K562 (cell line): Measurements from ENCODE around the gene PDZD8. TPM values are rescaled to one million over a fixed set of nuclear protein-coding genes. Genes with fewer than 3 reads are reported as not detected.

ENCODE experiments used
- ATAC-seq: fragments of 200-7000 bp; cut with Tn5 transposase; 3 replicates; pipeline ENCODE4 v1.9.1; 2020; ENCODE audit warnings: moderate library complexity
- BruUV-seq: library from RNA; stranded (reverse); fragments of 400-500 nt; replicated peaks from 2 replicates; lab custom pipeline; 2021; lab: Mats Ljungman, UMichigan
- CTCF ChIA-PET: fragments of 300-600 bp; formaldehyde crosslinking; extraction: SDS; loops from one replicate; lab custom pipeline; 2021; ENCODE audit warnings: low intra/inter-chr PET ratio; lab: Yijun Ruan, JAX
- POLR2A ChIA-PET: fragments of 300-600, 350-650 bp; sonication (Branson Sonifier 250); formaldehyde crosslinking; extraction: SDS; loops from one replicate; lab custom pipeline; 2021; ENCODE audit warnings: antibody characterized with exemption, inconsistent platforms; lab: Yijun Ruan, JAX
- DNase-seq, 4 experiments: peaks; one replicate each; pipeline versions ENCODE4 v3.0.0 to v3.0.0-alpha.2; 2011 to 2018; ENCODE audit warnings: low spot score in 3 of 4, mixed read lengths in 3 of 4; ENCODE audit errors: extremely low read depth in 1 of 4
- FAIRE-seq: peaks from 2 replicates; lab custom pipeline; 2011; peaks lifted over from hg19 to GRCh38; lab: Jason Lieb, UNC
- H2AFZ ChIP-seq: 2 replicates; pipeline ENCODE4 v1.6.0; 2011; ENCODE audit warnings: low read depth, low read length, control low read depth, inconsistent platforms
- H3K27ac ChIP-seq: fragments of 200-600 bp; 3 replicates; pipeline ENCODE4 v1.8.0; 2011; ENCODE audit warnings: low read depth, mild to moderate bottlenecking, control low read depth, inconsistent platforms, low read length, moderate library complexity, mixed read lengths; ENCODE audit errors: extremely low read depth
- H3K27me3 ChIP-seq, 2 experiments: fragments of 300-600 bp in 1 of 2; 2 replicates in 1 of 2; 3 replicates in 1 of 2; pipeline versions ENCODE4 v1.6.0 to v1.8.0; 2011; ENCODE audit warnings: inconsistent platforms in 2 of 2, low read length in 2 of 2, mild to moderate bottlenecking in 1 of 2, mixed read lengths in 1 of 2, moderate library complexity in 1 of 2; ENCODE audit not compliant: control insufficient read depth in 2 of 2, insufficient read depth in 2 of 2
- H3K36me3 ChIP-seq: fragments of 300-600 bp; 3 replicates; pipeline ENCODE4 v1.8.0; 2011; ENCODE audit warnings: mild to moderate bottlenecking, low read length, inconsistent platforms; ENCODE audit not compliant: control insufficient read depth, insufficient read depth
- H3K4me1 ChIP-seq, 2 experiments: fragments of 200-600 bp in 1 of 2; replicated peaks in 1 of 2; 2 replicates in 1 of 2; 3 replicates in 1 of 2; pipeline versions ENCODE4 v1.5.1 to v1.8.0; 2011; ENCODE audit warnings: inconsistent platforms in 2 of 2, low read length in 2 of 2, mild to moderate bottlenecking in 1 of 2, mixed read lengths in 1 of 2, moderate library complexity in 1 of 2; ENCODE audit not compliant: control insufficient read depth in 2 of 2, insufficient read depth in 2 of 2
- H3K4me2 ChIP-seq: 2 replicates; pipeline ENCODE4 v1.6.1; 2011; ENCODE audit warnings: low read length, control low read depth, inconsistent platforms, mixed read lengths; ENCODE audit not compliant: insufficient read depth
- H3K4me3 ChIP-seq: fragments of 200-600 bp; sonication (generic), shearing (Covaris generic); 2 replicates; pipeline ENCODE4 v1.5.1; 2016; ENCODE audit warnings: control low read depth, inconsistent platforms
- H3K79me2 ChIP-seq: fragments of 200-600 bp; 3 replicates; pipeline ENCODE4 v1.8.0; 2011; ENCODE audit warnings: low read length, inconsistent platforms; ENCODE audit not compliant: control insufficient read depth, insufficient read depth
- H3K9ac ChIP-seq, 2 experiments: 2 replicates each; pipeline versions ENCODE4 v1.6.0 to v1.6.1; 2011; ENCODE audit warnings: low read depth in 2 of 2, low read length in 2 of 2, control low read depth in 1 of 2, inconsistent platforms in 1 of 2, mild to moderate bottlenecking in 1 of 2, mixed read lengths in 1 of 2; ENCODE audit not compliant: insufficient read depth in 1 of 2
- H3K9me1 ChIP-seq: one replicate; pipeline ENCODE4 v1.6.0; 2011; ENCODE audit warnings: inconsistent platforms, mild to moderate bottlenecking, low read length, moderate library complexity; ENCODE audit not compliant: control insufficient read depth, insufficient read depth
- H3K9me3 ChIP-seq: replicated peaks from 2 replicates; pipeline ENCODE4 v1.5.1; 2011; ENCODE audit warnings: low read depth, low read length, inconsistent platforms; ENCODE audit not compliant: control insufficient read depth, insufficient read depth
- H4K20me1 ChIP-seq: replicated peaks from 2 replicates; pipeline ENCODE4 v1.6.1; 2011; ENCODE audit warnings: low read length, inconsistent platforms, mixed read lengths; ENCODE audit not compliant: control insufficient read depth, insufficient read depth
- ELF2 ChIP-seq: fragments of 250-450 bp; sonication (Bioruptor Pico); IDR thresholded peaks from 2 replicates; pipeline ENCODE4 v1.5.0; 2021; ENCODE audit warnings: mild to moderate bottlenecking
- ILF3 ChIP-seq: fragments of 450-650 bp; IDR thresholded peaks from 2 replicates; pipeline ENCODE4 v1.6.1; 2018; ENCODE audit warnings: antibody characterized with exemption, mild to moderate bottlenecking, moderate library complexity, borderline replicate concordance
- KLF10 ChIP-seq: fragments of 250-450 bp; sonication (Bioruptor Pico); IDR thresholded peaks from 2 replicates; pipeline ENCODE4 v1.6.1; 2021; ENCODE audit warnings: matching md5 sums
- L3MBTL2 ChIP-seq: fragments of 450-650 bp; IDR thresholded peaks from 2 replicates; pipeline ENCODE4 v1.6.1; 2016; ENCODE audit warnings: mild to moderate bottlenecking, moderate library complexity
- LEF1 ChIP-seq: fragments of 450-650 bp; IDR thresholded peaks from 2 replicates; pipeline ENCODE4 v1.6.1; 2016; ENCODE audit warnings: mild to moderate bottlenecking
- MAFG ChIP-seq: fragments of 450-650 bp; conservative IDR thresholded peaks from 2 replicates; pipeline ENCODE4 v1.6.1; 2016; ENCODE audit warnings: missing genetic modification characterization, missing compliant biosample characterization
- MTA3 ChIP-seq: fragments of 450-650 bp; formaldehyde crosslinking; IDR thresholded peaks from 2 replicates; pipeline ENCODE4 v1.6.1; 2017; ENCODE audit warnings: mild to moderate bottlenecking, borderline replicate concordance
- NEUROD1 ChIP-seq: fragments of 150-350 bp; IDR thresholded peaks from 2 replicates; pipeline ENCODE4 v1.6.1; 2014; ENCODE audit warnings: borderline replicate concordance, low read length, low read depth; ENCODE audit not compliant: partially characterized antibody
- NUFIP1 ChIP-seq: fragments of 450-650 bp; IDR thresholded peaks from 2 replicates; pipeline ENCODE4 v1.6.1; 2018; ENCODE audit not compliant: partially characterized antibody
- SMARCA5 ChIP-seq: fragments of 450-650 bp; IDR thresholded peaks from 2 replicates; pipeline ENCODE4 v1.6.1; 2016
- ZNF133 ChIP-seq: fragments of 250-450 bp; sonication (Bioruptor Pico); IDR thresholded peaks from 2 replicates; pipeline ENCODE4 v1.4.0; 2020; ENCODE audit warnings: mild to moderate bottlenecking
- ZNF274 ChIP-seq: IDR thresholded peaks from 2 replicates; pipeline ENCODE4 v1.6.1; 2011; ENCODE audit warnings: low read depth, mild to moderate bottlenecking, low read length, moderate library complexity, borderline replicate concordance
- WGBS: fragments of 100-300 bp; shearing (Covaris generic); methylation state at CpG from one replicate; pipeline ENCODE4 v1.1.6; 2016; ENCODE audit warnings: low coverage, mixed read lengths; ENCODE audit not compliant: insufficient coverage; ENCODE audit errors: missing lambda C conversion rate; 5-methylcytosine and 5-hydroxymethylcytosine counted together
- in situ Hi-C: fragments of 300-500 bp; cut with MboI; formaldehyde crosslinking; loops from 4 replicates; pipeline ENCODE4 v1.15.0; 2018; ENCODE audit warnings: inconsistent platforms, mixed read lengths
- intact Hi-C: fragments of 100-400 bp; cut with micrococcal nuclease; formaldehyde crosslinking; loops from 2 replicates; pipeline ENCODE4 v1.14.2; 2022
- polyA plus RNA-seq, 8 experiments: library from polyadenylated mRNA; depleted of rRNA in 4 of 8; stranded (reverse) in 5 of 8; unstranded in 3 of 8; fragments of >200 nt; fragmentation: Nextera tagmentation in 2 of 8; fragmentation: Illumina TruSeq in 1 of 8; extraction: Ambion mirVana in 2 of 8; extraction: Trizol in 1 of 8; gene quantifications; 2 replicates each; pipeline versions ENCODE4 v1.2.1 to v1.2.3, GENCODE V29; 2011 to 2014; ENCODE audit warnings: inconsistent platforms in 1 of 8, missing spikeins in 1 of 8
- total RNA-seq, 7 experiments: library from RNA; depleted of rRNA in 6 of 7; stranded (reverse); fragments of >200 nt in 6 of 7; fragmentation: Illumina TruSeq in 2 of 7; extraction: Trizol in 2 of 7; gene quantifications; 2 replicates each; pipeline versions ENCODE4 v1.2.1 to v1.2.3, GENCODE V29; 2011 to 2021; ENCODE audit warnings: low replicate concordance in 1 of 7

Gene PDZD8
- total and polyA plus RNA-seq, 9 of the 15 experiments (the other 6 are each of a cell fraction or from before 2014, with no cell fraction given): 5.5 to 53.4 (median 36.8) TPM

DNA sequence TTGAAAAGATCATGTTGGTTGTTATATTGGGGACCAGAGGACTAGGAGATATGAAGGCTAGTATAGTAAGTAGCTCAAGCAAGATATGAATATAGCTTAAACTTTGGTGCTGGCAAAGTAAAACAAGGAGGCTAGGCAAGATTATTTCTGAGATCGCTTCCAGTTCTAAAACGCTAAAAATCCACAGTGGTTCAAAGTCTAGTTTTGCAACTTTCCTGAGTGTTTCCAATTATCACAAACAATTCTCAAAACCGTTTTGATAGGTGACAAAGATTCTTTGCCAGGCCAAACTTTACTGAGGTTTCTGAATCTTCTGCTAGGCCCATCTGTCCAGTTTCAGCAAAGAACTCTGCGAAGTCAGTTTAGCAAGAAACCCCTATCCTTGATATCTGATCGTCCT, 35.3 kb downstream of the PDZD8 start:
- no peaks in the 10 kb centered on the region for H3K27me3 ChIP-seq
- H3K9me1 ChIP-seq: peaks cover 2% of the 10 kb centered on the region
- DNase-seq: no peak
- no TSS peak for BruUV-seq
- no peak overlapping the region for H3K27ac ChIP-seq
- ChIA-PET POLR2A (no interaction called here), CTCF (no interaction called here)
- H2AFZ ChIP-seq: no peak overlapping the region
- peaks cover 97% of the 10 kb centered on the region for H3K79me2 ChIP-seq
- no peak overlapping the region for H3K9ac ChIP-seq
- H3K36me3 ChIP-seq: peaks cover 49% of the 10 kb centered on the region; the same call in 2 of the 3 replicates
- H3K4me3 ChIP-seq: no peak overlapping the region
- no peak overlapping the region for H3K4me2 ChIP-seq
- TF ChIP-seq ELF2 (CRISPR knock-in tag): no peak
- no peak for TF ChIP-seq MAFG (tag)
- no peak for TF ChIP-seq LEF1
- no peak for TF ChIP-seq SMARCA5
- TF ChIP-seq ZNF274: no peak
- no peak for TF ChIP-seq MTA3
- TF ChIP-seq NEUROD1: no peak
- no peak for TF ChIP-seq NUFIP1
- TF ChIP-seq L3MBTL2: no peak
- TF ChIP-seq ZNF133: no peak
- TF ChIP-seq ILF3: no peak
- TF ChIP-seq KLF10 (CRISPR knock-in tag): no peak
- 81% methylated on average over 5 of the region's 5 CpGs for WGBS
- intact Hi-C loops (no loop called here), in situ Hi-C loops (no loop called here)
- peaks cover 4% of the 10 kb centered on the region; the same call in 1 of the 2 replicates for H4K20me1 ChIP-seq
- no peak for ATAC-seq
- no peaks in the 10 kb centered on the region for H3K9me3 ChIP-seq
- peaks cover 4 to 5% of the 10 kb centered on the region in 2 experiments; a peak in 4 of 5 replicates for H3K4me1 ChIP-seq
- FAIRE-seq: peak; percentile 58
